ENCODE results near the gene STARD3. TPM values are rescaled to one million over a fixed set of nuclear protein-coding genes. Genes with fewer than 3 reads are reported as not detected.

STARD3 gene
- total and polyA plus RNA-seq, 9 of the 15 experiments (the other 6 are each of a cell fraction or from before 2014, with no cell fraction given): 0.63 to 87.0 (median 46.0) TPM

GRCh38 chr17:39687546-39688474 lies 50.9 kb downstream of the STARD3 start, which contains the start of gene PGAP3 (continued):
- TF ChIP-seq, protein P1, sequence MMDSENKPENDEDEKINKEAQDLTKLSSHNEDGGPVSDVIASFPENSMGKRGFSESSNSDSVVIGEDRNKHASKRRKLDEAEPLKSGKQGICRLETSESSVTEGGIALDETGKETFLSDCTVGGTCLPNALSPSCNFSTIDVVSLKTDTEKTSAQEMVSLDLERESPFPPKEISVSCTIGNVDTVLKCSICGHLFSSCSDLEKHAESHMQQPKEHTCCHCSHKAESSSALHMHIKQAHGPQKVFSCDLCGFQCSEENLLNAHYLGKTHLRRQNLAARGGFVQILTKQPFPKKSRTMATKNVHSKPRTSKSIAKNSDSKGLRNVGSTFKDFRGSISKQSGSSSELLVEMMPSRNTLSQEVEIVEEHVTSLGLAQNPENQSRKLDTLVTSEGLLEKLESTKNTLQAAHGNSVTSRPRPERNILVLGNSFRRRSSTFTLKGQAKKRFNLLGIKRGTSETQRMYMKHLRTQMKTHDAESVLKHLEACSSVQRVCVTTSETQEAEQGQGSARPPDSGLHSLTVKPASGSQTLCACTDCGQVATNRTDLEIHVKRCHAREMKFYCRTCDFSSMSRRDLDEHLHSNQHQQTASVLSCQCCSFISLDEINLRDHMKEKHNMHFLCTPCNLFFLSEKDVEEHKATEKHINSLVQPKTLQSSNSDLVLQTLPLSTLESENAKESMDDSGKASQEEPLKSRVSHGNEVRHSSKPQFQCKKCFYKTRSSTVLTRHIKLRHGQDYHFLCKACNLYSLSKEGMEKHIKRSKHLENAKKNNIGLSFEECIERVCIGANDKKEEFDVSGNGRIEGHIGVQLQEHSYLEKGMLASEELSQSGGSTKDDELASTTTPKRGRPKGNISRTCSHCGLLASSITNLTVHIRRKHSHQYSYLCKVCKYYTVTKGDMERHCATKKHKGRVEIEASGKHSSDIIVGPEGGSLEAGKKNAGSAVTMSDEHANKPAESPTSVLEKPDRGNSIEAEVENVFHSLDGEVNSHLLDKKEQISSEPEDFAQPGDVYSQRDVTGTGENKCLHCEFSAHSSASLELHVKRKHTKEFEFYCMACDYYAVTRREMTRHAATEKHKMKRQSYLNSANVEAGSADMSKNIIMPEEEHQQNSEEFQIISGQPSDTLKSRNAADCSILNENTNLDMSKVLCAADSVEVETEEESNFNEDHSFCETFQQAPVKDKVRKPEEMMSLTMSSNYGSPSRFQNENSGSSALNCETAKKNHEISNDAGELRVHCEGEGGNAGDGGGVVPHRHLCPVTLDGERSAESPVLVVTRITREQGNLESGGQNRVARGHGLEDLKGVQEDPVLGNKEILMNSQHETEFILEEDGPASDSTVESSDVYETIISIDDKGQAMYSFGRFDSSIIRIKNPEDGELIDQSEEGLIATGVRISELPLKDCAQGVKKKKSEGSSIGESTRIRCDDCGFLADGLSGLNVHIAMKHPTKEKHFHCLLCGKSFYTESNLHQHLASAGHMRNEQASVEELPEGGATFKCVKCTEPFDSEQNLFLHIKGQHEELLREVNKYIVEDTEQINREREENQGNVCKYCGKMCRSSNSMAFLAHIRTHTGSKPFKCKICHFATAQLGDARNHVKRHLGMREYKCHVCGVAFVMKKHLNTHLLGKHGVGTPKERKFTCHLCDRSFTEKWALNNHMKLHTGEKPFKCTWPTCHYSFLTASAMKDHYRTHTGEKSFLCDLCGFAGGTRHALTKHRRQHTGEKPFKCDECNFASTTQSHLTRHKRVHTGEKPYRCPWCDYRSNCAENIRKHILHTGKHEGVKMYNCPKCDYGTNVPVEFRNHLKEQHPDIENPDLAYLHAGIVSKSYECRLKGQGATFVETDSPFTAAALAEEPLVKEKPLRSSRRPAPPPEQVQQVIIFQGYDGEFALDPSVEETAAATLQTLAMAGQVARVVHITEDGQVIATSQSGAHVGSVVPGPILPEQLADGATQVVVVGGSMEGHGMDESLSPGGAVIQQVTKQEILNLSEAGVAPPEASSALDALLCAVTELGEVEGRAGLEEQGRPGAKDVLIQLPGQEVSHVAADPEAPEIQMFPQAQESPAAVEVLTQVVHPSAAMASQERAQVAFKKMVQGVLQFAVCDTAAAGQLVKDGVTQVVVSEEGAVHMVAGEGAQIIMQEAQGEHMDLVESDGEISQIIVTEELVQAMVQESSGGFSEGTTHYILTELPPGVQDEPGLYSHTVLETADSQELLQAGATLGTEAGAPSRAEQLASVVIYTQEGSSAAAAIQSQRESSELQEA (IDR thresholded peaks at IDR 0.05; ENCODE audit: low read depth): no peak
- no peak for TF ChIP-seq IRF1 (CRISPR knock-in tag; IDR thresholded peaks at IDR 0.05; ENCODE audit: borderline replicate concordance)
- TF ChIP-seq, protein P2, sequence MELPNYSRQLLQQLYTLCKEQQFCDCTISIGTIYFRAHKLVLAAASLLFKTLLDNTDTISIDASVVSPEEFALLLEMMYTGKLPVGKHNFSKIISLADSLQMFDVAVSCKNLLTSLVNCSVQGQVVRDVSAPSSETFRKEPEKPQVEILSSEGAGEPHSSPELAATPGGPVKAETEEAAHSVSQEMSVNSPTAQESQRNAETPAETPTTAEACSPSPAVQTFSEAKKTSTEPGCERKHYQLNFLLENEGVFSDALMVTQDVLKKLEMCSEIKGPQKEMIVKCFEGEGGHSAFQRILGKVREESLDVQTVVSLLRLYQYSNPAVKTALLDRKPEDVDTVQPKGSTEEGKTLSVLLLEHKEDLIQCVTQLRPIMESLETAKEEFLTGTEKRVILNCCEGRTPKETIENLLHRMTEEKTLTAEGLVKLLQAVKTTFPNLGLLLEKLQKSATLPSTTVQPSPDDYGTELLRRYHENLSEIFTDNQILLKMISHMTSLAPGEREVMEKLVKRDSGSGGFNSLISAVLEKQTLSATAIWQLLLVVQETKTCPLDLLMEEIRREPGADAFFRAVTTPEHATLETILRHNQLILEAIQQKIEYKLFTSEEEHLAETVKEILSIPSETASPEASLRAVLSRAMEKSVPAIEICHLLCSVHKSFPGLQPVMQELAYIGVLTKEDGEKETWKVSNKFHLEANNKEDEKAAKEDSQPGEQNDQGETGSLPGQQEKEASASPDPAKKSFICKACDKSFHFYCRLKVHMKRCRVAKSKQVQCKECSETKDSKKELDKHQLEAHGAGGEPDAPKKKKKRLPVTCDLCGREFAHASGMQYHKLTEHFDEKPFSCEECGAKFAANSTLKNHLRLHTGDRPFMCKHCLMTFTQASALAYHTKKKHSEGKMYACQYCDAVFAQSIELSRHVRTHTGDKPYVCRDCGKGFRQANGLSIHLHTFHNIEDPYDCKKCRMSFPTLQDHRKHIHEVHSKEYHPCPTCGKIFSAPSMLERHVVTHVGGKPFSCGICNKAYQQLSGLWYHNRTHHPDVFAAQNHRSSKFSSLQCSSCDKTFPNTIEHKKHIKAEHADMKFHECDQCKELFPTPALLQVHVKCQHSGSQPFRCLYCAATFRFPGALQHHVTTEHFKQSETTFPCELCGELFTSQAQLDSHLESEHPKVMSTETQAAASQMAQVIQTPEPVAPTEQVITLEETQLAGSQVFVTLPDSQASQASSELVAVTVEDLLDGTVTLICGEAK (IDR thresholded peaks at IDR 0.05): peak; percentile 98
- TF ChIP-seq, protein P2 (CRISPR knock-in tag; IDR thresholded peaks at IDR 0.05): no peak
